Measurements from ENCODE around the gene C7orf33. TPM values are rescaled to one million over a fixed set of nuclear protein-coding genes. Genes with fewer than 3 reads are reported as not detected.
"Not testable (repeated sequence)": the region's sequence is repeated elsewhere in the genome, so short reads cannot be mapped to it uniquely, and the experiment has no call there.

C7orf33 gene
- total and polyA plus RNA-seq, 4 donors = not detected

DNA sequence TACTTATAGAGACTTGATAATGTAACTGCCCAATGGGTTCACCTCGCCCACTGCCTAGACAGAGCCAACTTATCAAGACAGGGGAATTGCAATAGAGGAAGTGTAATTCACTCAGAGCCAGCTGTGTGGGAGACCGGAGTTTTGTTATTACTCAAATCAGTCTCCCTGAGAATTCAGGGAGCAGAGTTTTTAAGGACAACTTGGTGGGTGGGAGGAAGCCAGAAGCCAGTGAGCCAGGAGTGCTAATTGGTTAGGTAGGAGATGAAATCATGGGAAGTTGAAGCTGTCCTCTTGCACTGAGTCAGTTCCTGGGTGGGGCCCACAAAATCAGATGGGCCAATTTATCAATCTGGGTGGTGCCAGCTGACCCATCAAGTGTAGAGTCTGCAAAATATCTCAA lies 20.1 kb upstream of the C7orf33 start:
- H3K9ac ChIP-seq (ENCODE audit: low read depth in 1 of 2, low read length in 2 of 2) = no peak overlapping the region
- TF ChIP-seq JUND (IDR thresholded peaks at IDR 0.05) (no peak), RXRA (IDR thresholded peaks at IDR 0.05) (no peak), FOXA2 (IDR thresholded peaks at IDR 0.05) (no peak), HNF4A (conservative IDR thresholded peaks at IDR 0.05) (no peak), ATF3 (IDR thresholded peaks at IDR 0.05) (no peak), NR2F2 (IDR thresholded peaks at IDR 0.05) (no peak), SP1 (IDR thresholded peaks at IDR 0.05) (no peak), EGR1 (IDR thresholded peaks at IDR 0.05; ENCODE audit: low read depth in 2 of 2) (no peak), GABPA (IDR thresholded peaks at IDR 0.05 in 1 of 2, conservative IDR thresholded peaks at IDR 0.05 in 1 of 2) (no peak)
- TF ChIP-seq, protein P1, sequence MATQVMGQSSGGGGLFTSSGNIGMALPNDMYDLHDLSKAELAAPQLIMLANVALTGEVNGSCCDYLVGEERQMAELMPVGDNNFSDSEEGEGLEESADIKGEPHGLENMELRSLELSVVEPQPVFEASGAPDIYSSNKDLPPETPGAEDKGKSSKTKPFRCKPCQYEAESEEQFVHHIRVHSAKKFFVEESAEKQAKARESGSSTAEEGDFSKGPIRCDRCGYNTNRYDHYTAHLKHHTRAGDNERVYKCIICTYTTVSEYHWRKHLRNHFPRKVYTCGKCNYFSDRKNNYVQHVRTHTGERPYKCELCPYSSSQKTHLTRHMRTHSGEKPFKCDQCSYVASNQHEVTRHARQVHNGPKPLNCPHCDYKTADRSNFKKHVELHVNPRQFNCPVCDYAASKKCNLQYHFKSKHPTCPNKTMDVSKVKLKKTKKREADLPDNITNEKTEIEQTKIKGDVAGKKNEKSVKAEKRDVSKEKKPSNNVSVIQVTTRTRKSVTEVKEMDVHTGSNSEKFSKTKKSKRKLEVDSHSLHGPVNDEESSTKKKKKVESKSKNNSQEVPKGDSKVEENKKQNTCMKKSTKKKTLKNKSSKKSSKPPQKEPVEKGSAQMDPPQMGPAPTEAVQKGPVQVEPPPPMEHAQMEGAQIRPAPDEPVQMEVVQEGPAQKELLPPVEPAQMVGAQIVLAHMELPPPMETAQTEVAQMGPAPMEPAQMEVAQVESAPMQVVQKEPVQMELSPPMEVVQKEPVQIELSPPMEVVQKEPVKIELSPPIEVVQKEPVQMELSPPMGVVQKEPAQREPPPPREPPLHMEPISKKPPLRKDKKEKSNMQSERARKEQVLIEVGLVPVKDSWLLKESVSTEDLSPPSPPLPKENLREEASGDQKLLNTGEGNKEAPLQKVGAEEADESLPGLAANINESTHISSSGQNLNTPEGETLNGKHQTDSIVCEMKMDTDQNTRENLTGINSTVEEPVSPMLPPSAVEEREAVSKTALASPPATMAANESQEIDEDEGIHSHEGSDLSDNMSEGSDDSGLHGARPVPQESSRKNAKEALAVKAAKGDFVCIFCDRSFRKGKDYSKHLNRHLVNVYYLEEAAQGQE (IDR thresholded peaks at IDR 0.05) = no peak
- TF ChIP-seq, protein P2, sequence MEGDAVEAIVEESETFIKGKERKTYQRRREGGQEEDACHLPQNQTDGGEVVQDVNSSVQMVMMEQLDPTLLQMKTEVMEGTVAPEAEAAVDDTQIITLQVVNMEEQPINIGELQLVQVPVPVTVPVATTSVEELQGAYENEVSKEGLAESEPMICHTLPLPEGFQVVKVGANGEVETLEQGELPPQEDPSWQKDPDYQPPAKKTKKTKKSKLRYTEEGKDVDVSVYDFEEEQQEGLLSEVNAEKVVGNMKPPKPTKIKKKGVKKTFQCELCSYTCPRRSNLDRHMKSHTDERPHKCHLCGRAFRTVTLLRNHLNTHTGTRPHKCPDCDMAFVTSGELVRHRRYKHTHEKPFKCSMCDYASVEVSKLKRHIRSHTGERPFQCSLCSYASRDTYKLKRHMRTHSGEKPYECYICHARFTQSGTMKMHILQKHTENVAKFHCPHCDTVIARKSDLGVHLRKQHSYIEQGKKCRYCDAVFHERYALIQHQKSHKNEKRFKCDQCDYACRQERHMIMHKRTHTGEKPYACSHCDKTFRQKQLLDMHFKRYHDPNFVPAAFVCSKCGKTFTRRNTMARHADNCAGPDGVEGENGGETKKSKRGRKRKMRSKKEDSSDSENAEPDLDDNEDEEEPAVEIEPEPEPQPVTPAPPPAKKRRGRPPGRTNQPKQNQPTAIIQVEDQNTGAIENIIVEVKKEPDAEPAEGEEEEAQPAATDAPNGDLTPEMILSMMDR (IDR thresholded peaks at IDR 0.05; ENCODE audit: low read depth, low read length, missing input control) = no peak
- TF ChIP-seq, protein P3, sequence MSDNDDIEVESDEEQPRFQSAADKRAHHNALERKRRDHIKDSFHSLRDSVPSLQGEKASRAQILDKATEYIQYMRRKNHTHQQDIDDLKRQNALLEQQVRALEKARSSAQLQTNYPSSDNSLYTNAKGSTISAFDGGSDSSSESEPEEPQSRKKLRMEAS (IDR thresholded peaks at IDR 0.05) = no peak
- no peaks in the 10 kb centered on the region for H3K9me3 ChIP-seq (ENCODE audit: control insufficient read depth in 4 of 4, low read length in 3 of 4)
- 89% methylated on average over 2 of the region's 2 CpGs for WGBS
- no peak for DNase-seq (ENCODE audit: low spot score)
- no peak overlapping the region for H3K27ac ChIP-seq (ENCODE audit: low read depth in 1 of 2, low read length in 2 of 2)
- H3K4me1 ChIP-seq (ENCODE audit: control insufficient read depth in 4 of 4, insufficient read depth in 4 of 4, low read length in 3 of 4) = peaks cover 4 to 12% (median 6%) of the 10 kb centered on the region in 4 donors
- no peak overlapping the region for H3K4me3 ChIP-seq (ENCODE audit: low read depth in 1 of 3, low read length in 3 of 3)
- H3K27me3 ChIP-seq (ENCODE audit: control insufficient read depth in 4 of 4, insufficient read depth in 4 of 4, low read length in 3 of 4) = no peaks in the 10 kb centered on the region
- H3K36me3 ChIP-seq (ENCODE audit: control insufficient read depth in 4 of 4, insufficient read depth in 3 of 4, low read depth in 1 of 4, low read length in 3 of 4) = no peaks in the 10 kb centered on the region

GRCh38 chr7:148570973-148571372 lies 19.6 kb upstream of the C7orf33 start:
- H3K9ac ChIP-seq (ENCODE audit: low read depth in 1 of 2, low read length in 2 of 2); H3K9me3 ChIP-seq (ENCODE audit: control insufficient read depth in 4 of 4, low read length in 3 of 4); H3K27me3 ChIP-seq (ENCODE audit: control insufficient read depth in 4 of 4, insufficient read depth in 4 of 4, low read length in 3 of 4); H3K4me3 ChIP-seq (ENCODE audit: low read depth in 1 of 3, low read length in 3 of 3); H3K36me3 ChIP-seq (ENCODE audit: control insufficient read depth in 4 of 4, insufficient read depth in 3 of 4, low read depth in 1 of 4, low read length in 3 of 4); DNase-seq (ENCODE audit: low spot score); H3K27ac ChIP-seq (ENCODE audit: low read depth in 1 of 2, low read length in 2 of 2): not testable (repeated sequence)
- 95% methylated on average over 3 of the region's 3 CpGs for WGBS
- peaks cover 4 to 11% (median 6%) of the 10 kb centered on the region in 4 donors for H3K4me1 ChIP-seq (ENCODE audit: control insufficient read depth in 4 of 4, insufficient read depth in 4 of 4, low read length in 3 of 4)

DNA sequence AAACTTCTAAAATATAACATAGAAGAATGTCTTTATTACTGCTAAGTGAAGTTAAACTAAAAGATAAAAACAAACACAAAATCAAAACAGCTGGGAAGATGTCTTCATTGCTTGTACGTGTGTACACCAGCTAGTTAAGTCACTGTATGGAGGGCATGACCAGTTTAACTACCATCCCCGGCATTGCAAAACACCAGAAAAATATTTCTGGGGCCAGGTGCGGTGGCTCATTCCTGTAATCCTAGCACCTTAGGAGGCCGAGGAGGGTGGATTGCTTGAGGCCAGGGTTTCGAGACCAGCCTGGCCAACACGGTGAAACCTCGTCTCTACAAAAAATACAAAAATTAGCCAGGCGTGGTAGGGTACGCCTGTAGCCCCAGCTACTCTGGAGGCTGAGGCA lies 19.2 kb upstream of the C7orf33 start:
- H3K4me3 ChIP-seq (ENCODE audit: low read depth in 1 of 3, low read length in 3 of 3) = no peak overlapping the region
- TF ChIP-seq ATF3 (IDR thresholded peaks at IDR 0.05) (no peak), EGR1 (IDR thresholded peaks at IDR 0.05; ENCODE audit: low read depth in 2 of 2) (no peak), FOXA1 (IDR thresholded peaks at IDR 0.05) (no peak), HNF4G (IDR thresholded peaks at IDR 0.05) (no peak), HNF4A (conservative IDR thresholded peaks at IDR 0.05) (no peak)
- TF ChIP-seq, protein P2 (IDR thresholded peaks at IDR 0.05; ENCODE audit: low read depth, low read length, missing input control) = no peak
- TF ChIP-seq, protein P3 (IDR thresholded peaks at IDR 0.05) = no peak
- no peak overlapping the region for H3K9ac ChIP-seq (ENCODE audit: low read depth in 1 of 2, low read length in 2 of 2)
- peaks cover 2 to 7% (median 5%) of the 10 kb centered on the region in 4 donors for H3K4me1 ChIP-seq (ENCODE audit: control insufficient read depth in 4 of 4, insufficient read depth in 4 of 4, low read length in 3 of 4)
- WGBS = 94% methylated on average over 9 of the region's 9 CpGs
- DNase-seq (ENCODE audit: low spot score) = no peak
- H3K27me3 ChIP-seq (ENCODE audit: control insufficient read depth in 4 of 4, insufficient read depth in 4 of 4, low read length in 3 of 4) = no peaks in the 10 kb centered on the region
- no peak overlapping the region for H3K27ac ChIP-seq (ENCODE audit: low read depth in 1 of 2, low read length in 2 of 2)
- no peaks in the 10 kb centered on the region for H3K36me3 ChIP-seq (ENCODE audit: control insufficient read depth in 4 of 4, insufficient read depth in 3 of 4, low read depth in 1 of 4, low read length in 3 of 4)
- no peaks in the 10 kb centered on the region for H3K9me3 ChIP-seq (ENCODE audit: control insufficient read depth in 4 of 4, low read length in 3 of 4)

Measured in liver (tissue), 9 donors.